ENCODE results near the gene DAG1. TPM values are rescaled to one million over a fixed set of nuclear protein-coding genes. Genes with fewer than 3 reads are reported as not detected.
A peak's percentile ranks its signal among the peaks of the same experiment; 100 is the strongest.

Gene DAG1
- total RNA-seq, 1 experiment from 2014 or later: 177 TPM

DNA sequence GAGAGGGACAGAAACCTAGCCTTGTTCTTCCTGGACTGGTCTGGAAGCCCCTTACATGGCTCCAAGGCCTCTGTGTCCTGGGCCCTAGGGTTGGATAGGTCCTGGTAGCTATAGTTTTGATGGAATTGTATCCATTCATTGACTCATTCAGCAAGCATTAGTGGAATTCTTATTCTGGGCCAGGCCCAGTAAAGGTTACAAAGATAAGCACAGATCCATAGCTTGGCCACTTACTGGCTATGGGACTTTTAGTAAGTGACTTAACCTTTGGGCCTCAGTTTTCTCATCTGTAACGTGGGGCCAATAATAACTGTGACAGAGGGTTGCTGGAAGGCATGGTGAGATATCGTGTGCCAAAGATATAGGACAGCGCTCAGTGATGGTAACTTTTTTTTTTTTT is 13.6 kb upstream of the DAG1 start:
- Mint-ChIP-seq H3K4me3 (ENCODE audit: unreplicated experiment) (no peak overlapping the region), H3K27ac (ENCODE audit: unreplicated experiment) (peak overlapping the region; percentile 79)
- CTCF ChIA-PET: interaction anchor here (0.5 to 2.9 kb wide), 3 partner anchors 84 to 850 kb away, joined by 4 to 29 read pairs (median 5); no protein-coding TSS in a partner anchor

DNA sequence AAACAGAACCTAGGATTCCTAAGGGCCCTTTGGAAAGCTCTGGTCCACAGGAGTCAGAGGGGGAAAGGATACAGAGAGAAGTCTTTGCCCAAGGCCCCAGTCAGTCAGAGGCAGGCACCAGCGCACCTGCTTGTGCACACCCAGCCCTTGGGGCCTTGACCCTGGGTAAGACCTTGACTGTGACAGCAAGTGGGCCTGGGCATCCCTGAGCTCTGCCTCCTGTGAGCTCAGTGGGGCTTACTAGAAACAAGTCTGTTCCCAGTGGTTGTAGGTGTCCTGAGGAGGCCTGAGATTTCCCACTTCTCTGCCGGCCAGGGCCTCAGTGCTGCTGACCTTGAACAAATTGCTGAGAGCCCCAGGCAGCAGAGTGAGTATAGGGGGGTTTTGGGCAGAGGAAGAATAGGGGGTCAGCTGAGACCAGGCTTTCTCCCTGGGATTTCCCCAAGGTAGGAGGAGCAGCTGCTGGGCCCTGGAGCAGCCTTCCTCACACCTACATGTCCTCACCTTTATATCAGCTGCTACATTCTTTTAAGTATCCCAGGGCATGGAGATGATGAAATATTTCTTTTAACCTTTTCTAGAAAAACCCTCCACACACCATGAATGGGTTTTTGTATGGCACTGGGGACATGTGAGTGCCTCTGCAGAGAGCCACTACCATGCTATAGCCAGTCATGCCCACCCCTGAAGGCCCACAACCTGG is 9.7 kb upstream of the DAG1 start:
- no peaks in the 10 kb centered on the region for H3K27me3 ChIP-seq (replicated peaks; ENCODE audit: control insufficient read depth, insufficient read depth, low read length)
- no peaks in the 10 kb centered on the region for H3K9me3 ChIP-seq
- no peaks in the 10 kb centered on the region for H3K36me3 ChIP-seq (ENCODE audit: control insufficient read depth, insufficient read depth, low read length)
- Mint-ChIP-seq H3K4me1 (ENCODE audit: low read depth, unreplicated experiment) (peaks cover 48% of the 10 kb centered on the region), H3K4me3 (ENCODE audit: unreplicated experiment) (peak overlapping the region; percentile 52), H3K36me3 (ENCODE audit: insufficient read depth, unreplicated experiment) (peaks cover 17% of the 10 kb centered on the region), H3K9me3 (ENCODE audit: unreplicated experiment) (no peaks in the 10 kb centered on the region), H3K27me3 (ENCODE audit: insufficient read depth, unreplicated experiment) (no peaks in the 10 kb centered on the region), H3K27ac (ENCODE audit: unreplicated experiment) (peak overlapping the region; percentile 91)
- TF ChIP-seq, protein P1, sequence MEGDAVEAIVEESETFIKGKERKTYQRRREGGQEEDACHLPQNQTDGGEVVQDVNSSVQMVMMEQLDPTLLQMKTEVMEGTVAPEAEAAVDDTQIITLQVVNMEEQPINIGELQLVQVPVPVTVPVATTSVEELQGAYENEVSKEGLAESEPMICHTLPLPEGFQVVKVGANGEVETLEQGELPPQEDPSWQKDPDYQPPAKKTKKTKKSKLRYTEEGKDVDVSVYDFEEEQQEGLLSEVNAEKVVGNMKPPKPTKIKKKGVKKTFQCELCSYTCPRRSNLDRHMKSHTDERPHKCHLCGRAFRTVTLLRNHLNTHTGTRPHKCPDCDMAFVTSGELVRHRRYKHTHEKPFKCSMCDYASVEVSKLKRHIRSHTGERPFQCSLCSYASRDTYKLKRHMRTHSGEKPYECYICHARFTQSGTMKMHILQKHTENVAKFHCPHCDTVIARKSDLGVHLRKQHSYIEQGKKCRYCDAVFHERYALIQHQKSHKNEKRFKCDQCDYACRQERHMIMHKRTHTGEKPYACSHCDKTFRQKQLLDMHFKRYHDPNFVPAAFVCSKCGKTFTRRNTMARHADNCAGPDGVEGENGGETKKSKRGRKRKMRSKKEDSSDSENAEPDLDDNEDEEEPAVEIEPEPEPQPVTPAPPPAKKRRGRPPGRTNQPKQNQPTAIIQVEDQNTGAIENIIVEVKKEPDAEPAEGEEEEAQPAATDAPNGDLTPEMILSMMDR (IDR thresholded peaks at IDR 0.05; ENCODE audit: insufficient read depth in 1 of 2, low read depth in 1 of 2, low read length in 1 of 2, severe bottlenecking in 1 of 2, unreplicated experiment in 1 of 2): no peak
- intact Hi-C loops (cut with micrococcal nuclease; ENCODE audit: unreplicated experiment): no loop called here
- CTCF ChIA-PET: interaction anchor here (0.6 to 2.4 kb wide), 4 partner anchors 9 to 130 kb away, joined by 3 to 16 read pairs (median 7); partner anchors contain the start of gene DAG1
- BruUV-seq (replicated peaks): no TSS peak
- POLR2A ChIA-PET: interaction anchor here (1.3 to 3.7 kb wide), 2 partner anchors 10 to 18 kb away, joined by 5 to 26 read pairs; partner anchors contain the start of gene DAG1
- no peak for DNase-seq
- peaks cover 67% of the 10 kb centered on the region for H3K4me1 ChIP-seq
- H3K4me3 ChIP-seq (ENCODE audit: low read depth, low read length): no peak overlapping the region

More for the DNA sequence above, 13.6 kb upstream of the DAG1 start:
- Mint-ChIP-seq H3K9me3 (ENCODE audit: unreplicated experiment) (no peaks in the 10 kb centered on the region), H3K36me3 (ENCODE audit: insufficient read depth, unreplicated experiment) (peaks cover 13% of the 10 kb centered on the region), H3K4me1 (ENCODE audit: low read depth, unreplicated experiment) (peaks cover 39% of the 10 kb centered on the region), H3K27me3 (ENCODE audit: insufficient read depth, unreplicated experiment) (no peaks in the 10 kb centered on the region)
- TF ChIP-seq, protein P1 (IDR thresholded peaks at IDR 0.05; ENCODE audit: insufficient read depth in 1 of 2, low read depth in 1 of 2, low read length in 1 of 2, severe bottlenecking in 1 of 2, unreplicated experiment in 1 of 2): no peak
- H3K27me3 ChIP-seq (replicated peaks; ENCODE audit: control insufficient read depth, insufficient read depth, low read length): no peaks in the 10 kb centered on the region
- H3K9me3 ChIP-seq: no peaks in the 10 kb centered on the region
- DNase-seq: no peak
- BruUV-seq (replicated peaks): no TSS peak
- no peaks in the 10 kb centered on the region for H3K36me3 ChIP-seq (ENCODE audit: control insufficient read depth, insufficient read depth, low read length)
- no peak overlapping the region for H3K4me3 ChIP-seq (ENCODE audit: low read depth, low read length)
- POLR2A ChIA-PET: no interaction called here
- intact Hi-C loops (cut with micrococcal nuclease; ENCODE audit: unreplicated experiment): no loop called here
- H3K4me1 ChIP-seq: peaks cover 49% of the 10 kb centered on the region

DNA sequence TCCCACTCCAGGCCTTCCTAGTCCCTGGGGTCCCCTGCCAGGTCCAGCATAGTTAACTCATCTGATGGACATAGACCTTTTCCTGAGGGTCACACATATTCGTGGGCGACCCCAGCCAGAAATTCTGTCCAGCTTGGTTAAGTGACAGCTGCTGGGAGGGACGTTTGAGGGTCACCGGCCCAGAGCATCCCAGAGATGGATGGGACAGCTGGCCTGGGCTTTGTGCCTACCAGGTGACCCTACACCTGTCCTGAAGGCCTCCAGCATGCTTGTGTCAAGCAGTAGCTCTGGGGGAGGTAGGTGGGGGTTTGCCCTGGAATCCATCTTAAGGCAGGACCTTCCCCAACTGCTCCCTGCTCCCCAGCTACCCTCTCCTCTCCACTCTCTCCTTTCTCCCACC is 9.1 kb upstream of the DAG1 start:
- Histone ChIP-seq H3K36me3 (ENCODE audit: control insufficient read depth, insufficient read depth, low read length) (no peaks in the 10 kb centered on the region), H3K4me3 (ENCODE audit: low read depth, low read length) (no peak overlapping the region), H3K27me3 (replicated peaks; ENCODE audit: control insufficient read depth, insufficient read depth, low read length) (no peaks in the 10 kb centered on the region), H3K9me3 (no peaks in the 10 kb centered on the region), H3K4me1 (peaks cover 70% of the 10 kb centered on the region)
- POLR2A ChIA-PET: interaction anchor here (1.3 to 3.7 kb wide), 2 partner anchors 9 to 18 kb away, joined by 5 to 26 read pairs; partner anchors contain the start of gene DAG1
- peaks cover 17% of the 10 kb centered on the region for H3K36me3 Mint-ChIP-seq (ENCODE audit: insufficient read depth, unreplicated experiment)
- TF ChIP-seq, protein P1 (IDR thresholded peaks at IDR 0.05; ENCODE audit: insufficient read depth in 1 of 2, low read depth in 1 of 2, low read length in 1 of 2, severe bottlenecking in 1 of 2, unreplicated experiment in 1 of 2): no peak
- peaks cover 48% of the 10 kb centered on the region for H3K4me1 Mint-ChIP-seq (ENCODE audit: low read depth, unreplicated experiment)
- H3K9me3 Mint-ChIP-seq (ENCODE audit: unreplicated experiment): no peaks in the 10 kb centered on the region
- H3K27ac Mint-ChIP-seq (ENCODE audit: unreplicated experiment): peak overlapping the region; percentile 91
- no peaks in the 10 kb centered on the region for H3K27me3 Mint-ChIP-seq (ENCODE audit: insufficient read depth, unreplicated experiment)
- CTCF ChIA-PET: interaction anchor here (1.8 to 2.4 kb wide), 2 partner anchors 9 to 12 kb away, joined by 11 to 16 read pairs; partner anchors contain the start of gene DAG1
- H3K4me3 Mint-ChIP-seq (ENCODE audit: unreplicated experiment): peak overlapping the region; percentile 52
- TSS peak; percentile 51 for BruUV-seq (replicated peaks)
- DNase-seq: no peak
- intact Hi-C loops (cut with micrococcal nuclease; ENCODE audit: unreplicated experiment): loop anchor here (1.0 kb wide), 2 partner anchors 8 to 212 kb away; no protein-coding TSS in a partner anchor
